ENCODE results near the gene SNX14.
"Not testable (repeated sequence)": the region's sequence is repeated elsewhere in the genome, so short reads cannot be mapped to it uniquely, and the experiment has no call there.

SNX14 gene

DNA sequence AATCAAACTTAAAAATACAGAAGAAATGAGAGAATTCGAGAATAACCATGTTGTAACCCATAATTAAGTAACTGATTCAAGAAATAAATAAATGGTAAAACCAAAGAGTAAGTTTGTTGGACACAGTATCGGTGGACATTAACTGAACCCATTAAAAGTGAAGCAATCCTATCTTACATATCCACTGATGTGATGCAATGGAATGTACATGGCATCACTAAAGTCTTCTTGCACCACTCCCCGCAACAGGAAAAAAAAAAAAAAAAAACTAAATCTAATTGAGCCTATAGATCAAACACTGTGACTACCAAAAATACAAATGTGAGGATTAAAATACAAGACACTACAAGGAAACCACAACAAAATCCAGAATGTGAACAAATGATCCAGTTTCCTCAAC is 7.9 kb downstream of the SNX14 start:
- no peak for DNase-seq (ENCODE audit: low read depth in 3 of 3, low spot score in 1 of 3)

DNA sequence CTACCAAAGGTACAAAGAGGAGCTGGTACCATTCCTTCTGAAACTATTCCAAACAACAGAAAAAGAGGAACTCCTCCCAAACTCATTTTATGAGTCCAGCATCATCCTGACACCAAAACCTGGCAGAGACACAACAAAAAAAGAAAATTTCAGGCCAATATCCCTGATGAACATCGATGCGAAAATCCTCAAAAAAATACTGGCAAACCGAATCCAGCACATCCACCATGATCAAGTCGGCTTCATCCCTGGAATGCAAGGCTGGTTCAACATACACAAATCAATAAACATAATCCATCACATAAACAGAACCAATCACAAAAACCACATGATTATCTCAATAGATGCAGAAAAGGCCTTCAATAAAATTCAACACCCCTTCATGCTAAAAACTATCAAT is 10.8 kb downstream of the SNX14 start:
- not testable (repeated sequence) for DNase-seq (ENCODE audit: low read depth in 3 of 3, low spot score in 1 of 3)

DNA sequence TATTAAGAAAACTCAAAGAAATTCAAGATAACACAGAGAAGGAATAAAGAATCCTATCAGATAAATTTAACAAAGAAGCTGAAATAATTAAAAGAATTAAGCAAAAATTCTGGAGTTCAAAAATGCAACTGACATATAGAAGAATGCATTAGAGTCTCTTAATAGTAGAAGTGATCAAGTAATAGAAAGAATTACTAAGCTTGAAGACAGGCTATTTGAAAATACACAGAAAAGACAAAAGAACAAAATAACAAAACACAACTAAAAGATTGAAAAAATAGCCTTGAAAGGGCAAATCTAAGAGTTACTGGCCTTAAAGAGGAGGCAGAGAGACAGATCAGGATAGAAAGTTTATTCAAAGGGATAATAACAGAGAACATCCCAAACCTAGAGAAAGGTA is 12.1 kb downstream of the SNX14 start:
- DNase-seq (ENCODE audit: low read depth in 3 of 3, low spot score in 1 of 3) = no peak

DNA sequence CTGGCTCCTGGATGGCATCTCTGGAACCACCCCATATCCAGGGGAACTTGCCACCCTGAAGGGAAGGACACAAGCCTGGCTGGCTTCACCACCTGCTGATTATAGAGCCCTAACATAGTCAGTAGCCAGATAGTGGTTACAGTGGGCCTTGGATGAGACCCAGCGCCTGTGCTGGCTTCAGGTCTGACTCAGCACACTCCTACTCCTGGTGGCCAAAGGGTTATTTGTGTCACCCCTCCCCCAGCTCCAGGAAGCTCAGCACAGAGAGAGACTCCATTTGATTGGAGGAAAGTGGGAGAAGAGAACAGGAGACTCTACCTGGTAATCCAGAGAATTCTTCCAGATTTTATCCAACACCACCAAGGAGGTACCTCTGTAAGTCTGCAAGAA is 12.8 kb downstream of the SNX14 start:
- DNase-seq (ENCODE audit: low read depth in 3 of 3, low spot score in 1 of 3) = no peak

DNA sequence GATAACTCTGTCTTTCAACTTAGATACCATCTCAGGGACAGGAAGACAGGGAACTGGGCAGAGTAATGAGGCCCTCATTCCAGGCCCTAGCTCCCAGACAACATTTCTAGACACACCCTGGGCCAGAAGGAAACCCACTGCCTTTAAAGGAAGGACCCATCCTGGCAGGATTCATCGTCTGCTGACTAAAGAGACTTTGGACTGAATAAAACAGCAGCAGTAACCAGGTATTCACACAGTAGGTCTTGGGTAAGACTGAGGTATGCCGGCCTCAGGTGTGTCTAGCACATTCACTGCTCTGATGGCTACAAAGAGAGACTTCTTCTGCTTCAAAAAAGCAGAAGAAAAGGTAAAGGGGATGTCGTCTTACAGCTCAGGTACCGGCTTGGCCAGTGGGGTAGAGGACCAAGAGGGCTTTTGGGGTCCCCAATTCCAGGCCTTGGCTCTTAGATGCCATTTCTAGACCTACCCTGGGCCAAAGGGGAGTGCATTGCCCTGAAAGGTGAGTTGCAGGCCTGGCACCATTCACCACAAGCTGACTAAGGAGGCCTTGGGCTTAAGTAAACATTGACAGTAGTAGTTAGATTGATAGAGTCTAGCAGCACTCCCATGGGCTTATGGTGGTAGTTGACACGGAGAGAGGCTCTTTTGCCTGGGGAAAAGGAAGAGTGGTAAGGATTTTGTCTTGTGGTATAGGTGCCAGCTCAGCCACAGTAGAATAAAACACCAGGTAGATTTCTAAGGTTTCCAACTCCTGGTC is 13.4 kb downstream of the SNX14 start:
- DNase-seq (ENCODE audit: low read depth in 3 of 3, low spot score in 1 of 3) = no peak

DNA sequence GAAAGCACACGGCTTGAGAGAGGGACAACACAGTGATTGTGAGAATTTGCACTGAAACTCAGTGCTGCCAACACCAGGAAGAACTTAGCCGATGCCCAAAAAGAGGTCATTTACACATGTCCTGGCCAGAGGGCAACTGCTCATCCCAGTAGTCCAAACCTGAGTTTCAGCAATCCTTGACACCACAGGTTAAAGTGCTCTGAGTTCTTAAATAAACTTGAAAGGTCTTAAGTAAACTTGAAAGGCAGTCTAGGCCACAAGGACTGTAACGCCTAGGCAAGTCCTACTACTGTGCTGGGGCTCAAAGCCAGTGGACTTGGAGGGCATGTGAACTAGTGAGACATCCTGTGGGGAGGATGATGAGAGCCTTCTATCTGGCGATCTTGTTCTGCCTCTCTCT is 14.1 kb downstream of the SNX14 start:
- DNase-seq (ENCODE audit: low read depth in 3 of 3, low spot score in 1 of 3) = no peak

DNA sequence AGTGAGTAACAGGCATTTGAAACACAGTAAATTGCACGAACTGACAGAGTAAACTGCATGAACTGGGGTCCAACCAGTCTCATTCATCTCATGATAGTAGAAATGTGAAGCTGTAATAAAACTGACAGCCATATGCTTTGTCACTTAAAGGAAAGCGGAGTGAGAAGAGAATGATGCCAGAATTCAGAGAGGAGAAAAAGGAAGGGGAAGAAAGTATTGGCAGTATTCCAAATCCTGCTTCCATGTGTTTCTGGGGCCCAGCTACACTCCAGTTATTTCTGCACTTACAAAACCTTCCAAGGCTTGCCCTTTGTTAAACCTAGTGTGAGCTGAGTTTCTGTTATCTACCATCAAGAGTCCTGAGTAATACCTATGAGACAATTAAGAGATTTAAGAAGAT is 17.2 kb downstream of the SNX14 start:
- DNase-seq (ENCODE audit: low read depth in 3 of 3, low spot score in 1 of 3) = no peak

DNA sequence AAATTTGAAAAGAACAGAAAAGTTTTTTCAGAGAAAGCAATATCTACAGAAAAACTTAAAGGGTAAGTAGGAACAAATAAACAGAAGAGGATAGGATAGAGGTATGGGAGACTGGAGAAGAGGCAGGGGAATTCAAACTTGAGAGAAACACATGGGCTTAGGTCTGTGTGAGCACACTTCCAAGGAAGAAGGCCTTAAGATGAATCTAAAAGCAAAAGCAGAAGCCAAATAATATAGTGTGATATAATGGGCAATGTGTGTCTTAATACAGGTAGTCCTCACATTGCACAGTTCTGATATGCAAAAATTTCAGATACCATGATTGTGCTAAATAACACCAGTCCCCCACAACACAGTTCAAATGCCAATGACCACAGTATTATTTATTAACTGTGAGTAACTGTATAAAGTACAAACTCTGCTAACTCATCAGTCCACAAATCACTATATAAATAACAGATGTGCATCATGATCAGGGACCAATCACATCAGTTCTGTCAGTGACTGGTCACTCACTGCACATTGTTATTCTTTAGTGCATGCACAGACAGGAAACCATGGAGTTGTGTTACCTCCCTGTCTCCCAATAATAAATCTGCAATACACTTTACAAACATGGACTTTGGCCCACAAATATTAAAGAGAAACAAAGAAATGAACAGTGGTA is 18.6 kb downstream of the SNX14 start:
- DNase-seq (ENCODE audit: low read depth in 3 of 3, low spot score in 1 of 3) = no peak

DNA sequence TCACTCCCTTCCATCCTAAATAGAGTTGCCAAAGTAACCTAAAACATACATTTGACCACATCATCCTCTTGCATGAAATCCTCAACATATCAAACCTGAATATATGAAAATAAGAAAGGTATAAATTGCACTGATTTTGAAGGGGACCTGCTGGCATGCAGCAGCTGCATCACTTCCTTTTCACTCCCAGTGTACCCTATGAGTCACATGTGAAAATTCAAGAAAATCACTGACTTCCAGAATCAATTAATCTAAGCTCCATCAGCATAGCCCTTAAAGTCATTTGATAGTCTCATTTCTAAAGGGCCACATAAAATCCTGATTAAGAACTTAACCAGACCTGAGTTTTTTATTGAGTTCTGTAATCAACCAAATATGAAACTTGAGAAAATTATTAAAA is 24.3 kb downstream of the SNX14 start:
- no peak for DNase-seq (ENCODE audit: low read depth in 3 of 3, low spot score in 1 of 3)

DNA sequence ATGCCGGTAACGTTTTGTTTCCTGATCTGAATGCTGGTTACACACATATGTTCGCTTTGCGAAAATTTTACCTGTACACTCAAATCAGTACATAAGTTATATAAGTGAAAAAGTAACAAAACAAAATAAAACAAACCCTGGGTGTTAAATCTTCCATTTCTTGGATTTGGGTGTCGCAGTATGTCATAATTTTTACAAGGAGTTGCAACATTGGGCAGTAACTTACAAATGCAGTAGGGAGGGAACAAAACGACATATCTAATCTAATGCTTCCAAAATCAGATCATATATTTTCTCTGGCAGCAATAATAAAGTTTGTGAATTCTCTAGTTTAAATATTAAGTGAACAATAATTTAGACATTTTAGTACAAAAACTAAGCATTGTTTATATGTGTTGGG is 25.2 kb downstream of the SNX14 start:
- no peak for DNase-seq (ENCODE audit: low read depth in 3 of 3, low spot score in 1 of 3)

DNA sequence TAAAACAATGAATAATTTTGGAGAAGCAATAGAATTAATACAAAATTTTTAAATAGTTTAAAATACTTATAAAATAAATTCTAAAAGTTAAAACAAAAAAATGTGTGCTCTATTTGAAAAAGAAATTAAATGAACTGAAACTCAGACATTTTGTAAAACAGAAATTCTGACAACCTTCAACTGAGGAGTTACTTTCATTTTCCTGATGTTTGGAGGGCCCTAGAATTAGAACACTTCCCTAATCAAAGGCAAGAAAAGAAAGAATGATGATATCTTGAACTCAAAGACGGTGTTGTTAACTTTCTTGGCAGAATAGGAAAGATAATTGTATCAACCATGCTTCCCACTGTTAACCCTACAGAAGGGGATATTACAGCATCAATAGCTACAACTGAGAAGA is 27.9 kb downstream of the SNX14 start:
- DNase-seq (ENCODE audit: low read depth in 3 of 3, low spot score in 1 of 3) = no peak

DNA sequence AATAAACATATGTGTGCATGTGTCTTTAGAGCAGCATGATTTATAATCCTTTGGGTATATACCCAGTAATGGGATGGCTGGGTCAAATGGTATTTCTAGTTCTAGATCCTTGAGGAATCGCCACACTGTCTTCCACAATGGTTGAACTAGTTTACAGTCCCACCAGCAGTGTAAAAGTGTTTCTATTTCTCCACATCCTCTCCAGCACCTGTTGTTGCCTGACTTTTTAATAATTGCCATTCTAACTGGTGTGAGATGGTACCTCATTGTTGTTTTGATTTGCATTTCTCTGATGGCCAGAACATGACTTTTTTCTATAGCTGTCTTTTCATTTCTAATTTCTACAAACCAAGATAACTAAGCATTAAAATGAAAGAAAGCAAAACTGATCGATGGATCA is 29.4 kb downstream of the SNX14 start:
- not testable (repeated sequence) for DNase-seq (ENCODE audit: low read depth in 3 of 3, low spot score in 1 of 3)

DNA sequence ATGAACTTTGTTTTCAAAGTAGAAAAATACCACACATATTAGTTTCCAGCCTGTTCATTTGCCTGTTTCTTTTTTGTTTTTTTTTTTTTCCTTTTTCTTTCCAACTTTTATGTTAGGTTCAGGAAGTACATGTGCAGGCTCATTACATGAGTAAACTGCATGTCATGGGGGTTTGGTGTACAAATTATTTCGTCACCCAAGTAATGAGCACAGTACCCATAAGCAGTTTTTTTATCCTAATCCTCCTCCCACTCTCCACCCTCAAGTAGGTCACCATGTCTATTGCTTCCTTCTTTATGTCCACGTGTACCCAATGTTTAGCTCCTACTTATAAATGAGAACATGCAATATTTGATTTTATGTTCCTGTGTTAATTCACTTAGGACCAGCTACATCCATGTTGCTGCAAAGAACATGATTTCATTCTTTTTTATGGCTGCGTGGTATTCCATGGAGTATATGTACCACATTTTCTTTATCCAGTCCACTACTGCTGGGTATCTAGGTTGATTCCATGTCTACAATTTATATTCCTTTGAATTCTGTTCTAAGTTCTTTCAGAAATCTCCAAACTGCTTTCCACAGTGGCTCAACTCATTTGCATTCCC is 31.8 kb downstream of the SNX14 start:
- DNase-seq (ENCODE audit: low read depth in 3 of 3, low spot score in 1 of 3) = no peak

DNA sequence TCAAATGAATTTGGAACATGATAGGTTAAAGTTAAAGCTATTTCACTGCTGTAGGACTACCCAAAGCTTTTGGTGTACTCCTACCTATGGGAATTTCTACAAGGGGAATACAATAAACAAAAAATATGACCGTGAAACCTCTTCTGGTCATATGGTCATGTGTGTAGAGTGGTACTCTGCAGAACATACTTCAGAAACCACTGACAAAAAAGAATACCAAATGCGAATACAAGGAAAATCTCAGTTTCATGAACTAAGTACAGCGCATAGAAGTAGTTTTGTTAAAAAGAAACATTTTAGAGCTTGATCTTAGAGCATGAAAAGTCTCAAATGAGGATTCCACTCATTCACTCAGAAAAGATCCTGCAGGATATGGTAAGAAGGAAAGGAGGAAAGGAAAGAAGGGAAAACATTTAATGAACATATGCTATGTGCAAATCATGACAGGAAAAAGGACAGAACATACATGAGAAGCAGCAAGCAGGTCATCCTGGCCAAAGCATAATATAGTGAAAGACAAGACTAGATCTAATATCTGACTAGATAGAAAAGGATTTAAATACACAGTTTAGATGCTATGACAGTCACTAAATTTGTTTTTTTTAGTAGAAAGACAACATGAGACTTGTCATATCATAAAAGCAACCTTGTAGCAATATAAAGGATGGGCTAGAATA is 36.5 kb downstream of the SNX14 start:
- DNase-seq (ENCODE audit: low read depth in 3 of 3, low spot score in 1 of 3) = no peak

DNA sequence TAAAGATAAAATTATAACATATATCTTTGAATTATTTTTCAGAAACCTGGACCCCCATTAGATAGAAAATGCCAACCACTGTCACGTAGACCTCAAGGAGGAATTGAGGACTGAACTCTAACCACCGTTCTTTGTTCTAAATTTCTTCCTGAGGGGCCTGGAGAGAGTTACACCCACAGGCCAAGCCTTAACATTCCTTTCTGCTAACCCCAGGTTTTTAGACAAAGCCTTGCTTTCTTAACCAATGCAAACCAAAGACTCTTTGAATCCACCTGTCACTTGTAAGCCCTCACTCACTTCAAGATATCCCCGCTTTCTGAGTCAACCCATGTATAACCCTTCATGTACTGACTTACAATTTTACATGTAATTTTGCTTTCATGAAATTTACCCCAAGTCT is 41.0 kb downstream of the SNX14 start:
- DNase-seq (ENCODE audit: low read depth in 3 of 3, low spot score in 1 of 3) = no peak

DNA sequence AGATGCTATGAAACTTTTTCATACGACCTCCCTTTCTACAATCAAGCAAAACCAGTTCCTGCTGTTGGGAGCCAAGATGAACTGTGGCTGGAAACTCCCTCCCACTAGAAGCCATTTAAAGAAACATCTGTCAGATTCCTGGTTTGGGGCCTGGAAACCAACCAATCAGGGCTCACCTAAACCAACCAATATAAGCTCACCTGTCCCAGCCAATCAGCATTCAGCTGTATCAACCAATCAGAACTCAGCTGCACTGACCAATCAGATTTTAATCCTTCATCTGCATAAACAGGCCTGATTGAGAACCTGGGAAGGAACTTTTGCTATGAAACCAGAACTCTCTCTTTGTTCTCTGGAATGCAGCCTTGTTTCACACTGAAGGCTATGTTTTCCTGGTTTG is 42.4 kb downstream of the SNX14 start:
- DNase-seq (ENCODE audit: low read depth in 3 of 3, low spot score in 1 of 3) = no peak

DNA sequence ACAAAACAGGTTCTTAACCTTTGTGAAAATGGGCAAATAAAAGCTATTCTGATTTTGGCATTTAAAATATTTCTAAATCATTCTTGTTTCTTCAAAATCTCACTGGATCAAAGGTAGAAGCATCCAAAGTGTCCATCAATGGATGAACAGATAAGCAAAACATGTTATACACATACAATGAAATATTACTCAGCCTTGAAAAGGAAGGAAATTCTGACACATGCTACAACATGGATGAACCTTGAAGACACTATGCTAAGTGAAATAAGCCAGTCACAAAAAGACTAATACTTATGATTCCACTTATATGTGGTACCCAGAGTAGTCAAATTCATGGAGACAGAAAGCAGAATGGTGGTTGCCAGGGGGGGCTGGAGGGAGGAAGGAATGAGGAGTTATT is 45.9 kb downstream of the SNX14 start:
- DNase-seq (ENCODE audit: low read depth in 3 of 3, low spot score in 1 of 3) = no peak

DNA sequence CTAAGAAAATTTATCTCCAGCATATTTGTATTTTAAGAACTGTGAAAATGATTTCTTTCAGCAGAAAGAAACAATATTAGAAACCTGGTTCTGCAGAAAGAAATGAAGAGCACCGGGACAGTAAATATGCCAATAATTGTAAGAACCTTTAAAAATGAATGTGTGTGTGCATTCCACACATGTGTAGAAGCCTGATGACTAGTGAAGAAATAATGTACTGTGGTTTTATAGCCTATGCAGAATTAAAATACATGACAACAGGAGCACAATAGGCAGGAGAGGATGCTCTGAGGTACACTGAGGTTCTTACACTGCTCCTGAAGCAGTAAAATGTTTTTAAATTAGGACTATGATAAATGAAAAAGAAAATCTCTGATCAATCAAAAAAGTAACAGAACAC is 48.9 kb downstream of the SNX14 start:
- no peak for DNase-seq (ENCODE audit: low read depth in 3 of 3, low spot score in 1 of 3)

DNA sequence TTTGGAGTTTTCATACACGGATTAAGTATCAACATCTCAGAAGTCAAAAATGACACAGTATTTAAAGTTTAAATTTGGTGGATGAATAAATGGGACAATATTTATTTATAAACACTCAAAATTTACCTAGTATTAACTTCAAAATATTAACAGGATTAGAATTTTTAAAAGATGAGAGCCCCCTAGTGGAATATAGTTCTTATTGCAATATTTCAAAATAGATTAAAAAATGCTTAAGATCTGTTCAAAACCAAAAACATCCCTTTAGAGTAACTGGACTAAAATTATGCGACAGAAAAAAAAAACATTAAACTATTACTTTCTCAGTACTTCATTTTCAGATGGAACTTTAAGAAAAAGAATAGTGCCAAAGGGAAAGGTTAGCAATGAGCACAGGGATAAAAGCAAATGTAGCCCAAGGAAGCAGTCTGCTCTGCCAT is 56.6 kb downstream of the SNX14 start:
- DNase-seq (ENCODE audit: low read depth in 3 of 3, low spot score in 1 of 3) = no peak

DNA sequence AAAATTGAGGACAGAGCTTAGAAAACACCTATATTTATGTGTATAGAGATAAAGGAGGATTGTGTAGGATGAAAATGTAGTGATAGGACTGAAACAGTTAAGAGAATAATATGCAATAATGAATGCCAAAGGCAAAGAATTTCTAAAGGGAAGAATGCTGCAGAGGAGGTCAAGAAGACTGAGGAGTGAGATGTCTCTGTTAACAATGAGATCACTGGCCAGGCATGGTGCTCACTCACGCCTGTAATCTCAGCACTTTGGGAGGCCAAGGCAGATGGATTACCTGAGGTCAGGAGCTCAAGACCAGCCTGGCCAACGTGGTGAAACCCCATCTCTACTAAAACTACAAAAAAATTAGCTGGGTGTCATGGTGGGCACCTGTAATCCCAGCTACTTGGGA is 69.4 kb downstream of the SNX14 start:
- DNase-seq (ENCODE audit: low read depth in 3 of 3, low spot score in 1 of 3) = not testable (repeated sequence)

DNA sequence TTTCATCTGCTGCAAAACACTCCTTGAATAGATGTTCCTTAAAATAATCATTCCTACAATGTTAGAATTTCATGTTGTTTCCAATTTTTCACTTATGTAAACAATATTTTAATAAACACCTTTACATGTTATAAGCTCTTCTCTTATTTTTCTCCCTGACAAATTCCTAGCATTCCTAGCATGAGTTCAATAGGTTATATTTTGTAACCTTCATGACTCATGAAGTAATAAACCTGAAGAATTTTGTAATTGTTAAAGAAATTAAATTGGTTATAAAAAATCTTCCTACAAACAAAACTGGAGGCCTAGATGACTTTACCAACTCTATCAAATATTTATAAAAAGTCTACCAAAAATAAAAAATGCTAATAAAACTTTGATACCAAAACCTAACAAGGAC is 77.5 kb downstream of the SNX14 start:
- no peak for DNase-seq (ENCODE audit: low read depth in 3 of 3, low spot score in 1 of 3)
